ENCODE data around the gene FKRP.

GRCh38 chr19:46715620-46715974 is 30.3 kb upstream of the FKRP start:
- TF ChIP-seq, protein P1, sequence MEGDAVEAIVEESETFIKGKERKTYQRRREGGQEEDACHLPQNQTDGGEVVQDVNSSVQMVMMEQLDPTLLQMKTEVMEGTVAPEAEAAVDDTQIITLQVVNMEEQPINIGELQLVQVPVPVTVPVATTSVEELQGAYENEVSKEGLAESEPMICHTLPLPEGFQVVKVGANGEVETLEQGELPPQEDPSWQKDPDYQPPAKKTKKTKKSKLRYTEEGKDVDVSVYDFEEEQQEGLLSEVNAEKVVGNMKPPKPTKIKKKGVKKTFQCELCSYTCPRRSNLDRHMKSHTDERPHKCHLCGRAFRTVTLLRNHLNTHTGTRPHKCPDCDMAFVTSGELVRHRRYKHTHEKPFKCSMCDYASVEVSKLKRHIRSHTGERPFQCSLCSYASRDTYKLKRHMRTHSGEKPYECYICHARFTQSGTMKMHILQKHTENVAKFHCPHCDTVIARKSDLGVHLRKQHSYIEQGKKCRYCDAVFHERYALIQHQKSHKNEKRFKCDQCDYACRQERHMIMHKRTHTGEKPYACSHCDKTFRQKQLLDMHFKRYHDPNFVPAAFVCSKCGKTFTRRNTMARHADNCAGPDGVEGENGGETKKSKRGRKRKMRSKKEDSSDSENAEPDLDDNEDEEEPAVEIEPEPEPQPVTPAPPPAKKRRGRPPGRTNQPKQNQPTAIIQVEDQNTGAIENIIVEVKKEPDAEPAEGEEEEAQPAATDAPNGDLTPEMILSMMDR (IDR thresholded peaks at IDR 0.05): no peak
- TF ChIP-seq ZNF396 (CRISPR knock-in tag; IDR thresholded peaks at IDR 0.05; ENCODE audit: borderline replicate concordance) (no peak), ZSCAN18 (CRISPR knock-in tag; IDR thresholded peaks at IDR 0.05) (no peak), ZMAT4 (CRISPR knock-in tag; IDR thresholded peaks at IDR 0.05) (no peak), CREB1 (CRISPR knock-in tag; IDR thresholded peaks at IDR 0.05) (no peak), SP1 (CRISPR knock-in tag; conservative IDR thresholded peaks at IDR 0.05) (no peak)
- TF ChIP-seq, protein P2, sequence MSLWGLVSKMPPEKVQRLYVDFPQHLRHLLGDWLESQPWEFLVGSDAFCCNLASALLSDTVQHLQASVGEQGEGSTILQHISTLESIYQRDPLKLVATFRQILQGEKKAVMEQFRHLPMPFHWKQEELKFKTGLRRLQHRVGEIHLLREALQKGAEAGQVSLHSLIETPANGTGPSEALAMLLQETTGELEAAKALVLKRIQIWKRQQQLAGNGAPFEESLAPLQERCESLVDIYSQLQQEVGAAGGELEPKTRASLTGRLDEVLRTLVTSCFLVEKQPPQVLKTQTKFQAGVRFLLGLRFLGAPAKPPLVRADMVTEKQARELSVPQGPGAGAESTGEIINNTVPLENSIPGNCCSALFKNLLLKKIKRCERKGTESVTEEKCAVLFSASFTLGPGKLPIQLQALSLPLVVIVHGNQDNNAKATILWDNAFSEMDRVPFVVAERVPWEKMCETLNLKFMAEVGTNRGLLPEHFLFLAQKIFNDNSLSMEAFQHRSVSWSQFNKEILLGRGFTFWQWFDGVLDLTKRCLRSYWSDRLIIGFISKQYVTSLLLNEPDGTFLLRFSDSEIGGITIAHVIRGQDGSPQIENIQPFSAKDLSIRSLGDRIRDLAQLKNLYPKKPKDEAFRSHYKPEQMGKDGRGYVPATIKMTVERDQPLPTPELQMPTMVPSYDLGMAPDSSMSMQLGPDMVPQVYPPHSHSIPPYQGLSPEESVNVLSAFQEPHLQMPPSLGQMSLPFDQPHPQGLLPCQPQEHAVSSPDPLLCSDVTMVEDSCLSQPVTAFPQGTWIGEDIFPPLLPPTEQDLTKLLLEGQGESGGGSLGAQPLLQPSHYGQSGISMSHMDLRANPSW (CRISPR knock-in tag; conservative IDR thresholded peaks at IDR 0.05; ENCODE audit: low read depth): no peak
